Neural cell (in vitro differentiated cells): ENCODE results near the gene PLPPR5. TPM values are rescaled to one million over a fixed set of nuclear protein-coding genes. Genes with fewer than 3 reads are reported as not detected.

Experiments
- H2AFZ ChIP-seq: fragments of 200-600, 300-800 bp; sonication (generic), shearing (Covaris generic); 2 replicates; pipeline ENCODE4 v1.6.0; 2014; ENCODE audit warnings: low read depth, mild to moderate bottlenecking, antibody characterized with exemption, low read length, moderate library complexity
- H3F3A ChIP-seq: fragments of 200-600 bp; shearing (Covaris generic); 2 replicates; pipeline ENCODE4 v1.6.1; 2016; ENCODE audit warnings: mild to moderate bottlenecking, moderate library complexity, mixed read lengths, antibody characterized with exemption, low read length; ENCODE audit not compliant: insufficient read depth, poor library complexity, severe bottlenecking
- H3K27ac ChIP-seq: fragments of 200-600, 300-800 bp; sonication (generic), shearing (Covaris generic); 2 replicates; pipeline ENCODE4 v1.5.1; 2014; ENCODE audit warnings: mild to moderate bottlenecking, low read length, moderate library complexity
- H3K27me3 ChIP-seq: fragments of 300-800, 200-600 bp; sonication (generic), shearing (Covaris generic); 2 replicates; pipeline ENCODE4 v1.6.0; 2014; ENCODE audit warnings: mild to moderate bottlenecking, low read depth, low read length, moderate library complexity; ENCODE audit not compliant: insufficient read depth
- H3K36me3 ChIP-seq: fragments of 300-800, 200-600 bp; sonication (generic), shearing (Covaris generic); 2 replicates; pipeline ENCODE4 v1.5.1; 2014; ENCODE audit warnings: mild to moderate bottlenecking, antibody characterized with exemption, low read length, moderate library complexity; ENCODE audit not compliant: insufficient read depth
- H3K4me2 ChIP-seq: fragments of 300-800, 200-600 bp; sonication (generic), shearing (Covaris generic); 2 replicates; pipeline ENCODE4 v1.6.0; 2014; ENCODE audit warnings: mild to moderate bottlenecking, low read length
- H3K4me3 ChIP-seq: fragments of 300-800, 200-600 bp; sonication (generic), shearing (Covaris generic); 2 replicates; pipeline ENCODE4 v1.5.1; 2014; ENCODE audit warnings: mild to moderate bottlenecking, low read length, moderate library complexity
- H3K79me2 ChIP-seq: fragments of 200-600 bp; shearing (Covaris generic); replicated peaks from 2 replicates; pipeline ENCODE4 v1.6.0; 2014; ENCODE audit warnings: mild to moderate bottlenecking, low read length, moderate library complexity; ENCODE audit not compliant: insufficient read depth
- H3K9ac ChIP-seq: fragments of 300-800, 200-600 bp; sonication (generic), shearing (Covaris generic); 2 replicates; pipeline ENCODE4 v1.6.1; 2016; ENCODE audit warnings: mild to moderate bottlenecking, low read length, mixed read lengths
- H3K9me2 ChIP-seq: fragments of 200-600 bp; shearing (Covaris generic); 2 replicates; pipeline ENCODE4 v1.6.1; 2016; ENCODE audit warnings: mild to moderate bottlenecking, low read length, mixed read lengths; ENCODE audit not compliant: insufficient read depth
- H3K9me3 ChIP-seq: fragments of 200-600, 300-800 bp; sonication (generic), shearing (Covaris generic); 2 replicates; pipeline ENCODE4 v1.6.1; 2016; ENCODE audit warnings: mild to moderate bottlenecking, mixed run types, low read length, moderate library complexity, mixed read lengths
- H4K20me1 ChIP-seq: fragments of 200-600 bp; shearing (Covaris generic); 2 replicates; pipeline ENCODE4 v1.6.1; 2016; ENCODE audit warnings: mild to moderate bottlenecking, mixed run types; ENCODE audit not compliant: insufficient read depth
- EP300 ChIP-seq: fragments of 450-650 bp; conservative IDR thresholded peaks from 2 replicates; pipeline ENCODE4 v1.6.1; 2014; ENCODE audit warnings: antibody characterized with exemption, mild to moderate bottlenecking, moderate library complexity; ENCODE audit not compliant: poor library complexity, severe bottlenecking
- EZH2 ChIP-seq: fragments of 200-600, 300-800 bp; shearing (Covaris generic), sonication (generic); IDR thresholded peaks from 2 replicates; pipeline ENCODE4 v1.6.1; 2014; ENCODE audit warnings: antibody characterized with exemption, low read length, borderline replicate concordance, mild to moderate bottlenecking; ENCODE audit not compliant: insufficient read depth, poor library complexity, severe bottlenecking
- MXI1 ChIP-seq: fragments of 450-650 bp; conservative IDR thresholded peaks from 2 replicates; pipeline ENCODE4 v1.6.1; 2014; ENCODE audit warnings: antibody characterized with exemption, mild to moderate bottlenecking; ENCODE audit not compliant: poor library complexity, severe bottlenecking
- POLR2AphosphoS5 ChIP-seq: IDR thresholded peaks from 2 replicates; pipeline ENCODE4 v1.6.1; 2012
- RAD21 ChIP-seq: fragments of 450-650 bp; conservative IDR thresholded peaks from 2 replicates; pipeline ENCODE4 v1.6.1; 2014; ENCODE audit warnings: antibody characterized with exemption, mild to moderate bottlenecking, moderate library complexity
- SMC3 ChIP-seq: fragments of 450-650 bp; conservative IDR thresholded peaks from 2 replicates; pipeline ENCODE4 v1.6.1; 2014; ENCODE audit warnings: antibody characterized with exemption, mild to moderate bottlenecking, moderate library complexity; ENCODE audit not compliant: poor library complexity
- TAF1 ChIP-seq: IDR thresholded peaks from 2 replicates; pipeline ENCODE4 v1.6.1; 2012; ENCODE audit warnings: low read depth
- polyA plus RNA-seq: library from polyadenylated mRNA; depleted of rRNA; stranded (reverse); fragments of >200 nt; gene quantifications from 2 replicates; pipeline ENCODE4 v1.2.3, GENCODE V29; 2014
- TF ChIP-seq, protein P1 (sequence below): fragments of 450-650 bp; IDR thresholded peaks from 2 replicates; pipeline ENCODE4 v1.5.1; 2014; ENCODE audit warnings: antibody characterized with exemption, mild to moderate bottlenecking, moderate library complexity; ENCODE audit not compliant: poor library complexity, severe bottlenecking
- TF ChIP-seq, protein P2 (sequence below): IDR thresholded peaks from 2 replicates; pipeline ENCODE4 v1.6.1; 2012; ENCODE audit warnings: borderline replicate concordance

Gene PLPPR5
- polyA plus RNA-seq, 1 donor from 2014 or later = 21.9 TPM

- Histone ChIP-seq H3K36me3 (no peaks in the 10 kb centered on the region), H2AFZ (no peak overlapping the region), H3K9me3 (no peaks in the 10 kb centered on the region), H3K4me2 (no peak overlapping the region), H3K4me3 (no peak overlapping the region), H3K79me2 (no peaks in the 10 kb centered on the region), H3K27ac (no peak overlapping the region), H3K9me2 (no peaks in the 10 kb centered on the region), H3K27me3 (no peaks in the 10 kb centered on the region), H3K9ac (no peak overlapping the region), H3F3A (no peaks in the 10 kb centered on the region), H4K20me1 (no peaks in the 10 kb centered on the region)
- no peak for TF ChIP-seq SMC3
Observed at GRCh38 chr1:98988904-98989555, 15.6 kb downstream of the PLPPR5 start.

DNA sequence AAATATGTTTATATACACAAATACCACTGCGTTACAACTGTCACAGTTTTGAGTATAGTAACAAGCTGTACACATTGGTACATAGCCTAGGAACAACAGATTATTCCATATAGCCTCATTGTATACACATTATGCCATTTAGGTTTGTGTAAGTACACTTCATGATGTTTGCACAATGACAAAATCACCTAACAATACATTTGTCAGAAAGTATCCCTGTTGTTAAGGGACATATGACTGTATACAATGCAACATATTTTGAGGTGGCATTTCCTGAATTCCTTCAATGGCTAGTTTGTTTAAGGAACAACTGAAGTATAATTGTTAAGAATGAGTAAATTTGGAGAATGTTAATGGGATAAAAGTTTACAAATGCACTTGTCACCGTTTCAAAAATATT lies 19.0 kb downstream of the PLPPR5 start:
- Histone ChIP-seq H3K4me2 (no peak overlapping the region), H3K9me3 (no peaks in the 10 kb centered on the region), H2AFZ (no peak overlapping the region), H3K4me3 (no peak overlapping the region), H3K27me3 (no peaks in the 10 kb centered on the region), H3K36me3 (no peaks in the 10 kb centered on the region), H3F3A (no peaks in the 10 kb centered on the region), H3K9me2 (no peaks in the 10 kb centered on the region), H3K9ac (no peak overlapping the region), H3K27ac (no peak overlapping the region), H3K79me2 (no peaks in the 10 kb centered on the region), H4K20me1 (no peaks in the 10 kb centered on the region)
- no peak for TF ChIP-seq RAD21
- no peak for TF ChIP-seq POLR2AphosphoS5
- no peak for TF ChIP-seq EP300
- TF ChIP-seq MXI1 = no peak
- TF ChIP-seq SMC3 = no peak
- TF ChIP-seq, protein P1, sequence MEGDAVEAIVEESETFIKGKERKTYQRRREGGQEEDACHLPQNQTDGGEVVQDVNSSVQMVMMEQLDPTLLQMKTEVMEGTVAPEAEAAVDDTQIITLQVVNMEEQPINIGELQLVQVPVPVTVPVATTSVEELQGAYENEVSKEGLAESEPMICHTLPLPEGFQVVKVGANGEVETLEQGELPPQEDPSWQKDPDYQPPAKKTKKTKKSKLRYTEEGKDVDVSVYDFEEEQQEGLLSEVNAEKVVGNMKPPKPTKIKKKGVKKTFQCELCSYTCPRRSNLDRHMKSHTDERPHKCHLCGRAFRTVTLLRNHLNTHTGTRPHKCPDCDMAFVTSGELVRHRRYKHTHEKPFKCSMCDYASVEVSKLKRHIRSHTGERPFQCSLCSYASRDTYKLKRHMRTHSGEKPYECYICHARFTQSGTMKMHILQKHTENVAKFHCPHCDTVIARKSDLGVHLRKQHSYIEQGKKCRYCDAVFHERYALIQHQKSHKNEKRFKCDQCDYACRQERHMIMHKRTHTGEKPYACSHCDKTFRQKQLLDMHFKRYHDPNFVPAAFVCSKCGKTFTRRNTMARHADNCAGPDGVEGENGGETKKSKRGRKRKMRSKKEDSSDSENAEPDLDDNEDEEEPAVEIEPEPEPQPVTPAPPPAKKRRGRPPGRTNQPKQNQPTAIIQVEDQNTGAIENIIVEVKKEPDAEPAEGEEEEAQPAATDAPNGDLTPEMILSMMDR = no peak
- no peak for TF ChIP-seq EZH2
- TF ChIP-seq TAF1 = no peak
- TF ChIP-seq, protein P2, sequence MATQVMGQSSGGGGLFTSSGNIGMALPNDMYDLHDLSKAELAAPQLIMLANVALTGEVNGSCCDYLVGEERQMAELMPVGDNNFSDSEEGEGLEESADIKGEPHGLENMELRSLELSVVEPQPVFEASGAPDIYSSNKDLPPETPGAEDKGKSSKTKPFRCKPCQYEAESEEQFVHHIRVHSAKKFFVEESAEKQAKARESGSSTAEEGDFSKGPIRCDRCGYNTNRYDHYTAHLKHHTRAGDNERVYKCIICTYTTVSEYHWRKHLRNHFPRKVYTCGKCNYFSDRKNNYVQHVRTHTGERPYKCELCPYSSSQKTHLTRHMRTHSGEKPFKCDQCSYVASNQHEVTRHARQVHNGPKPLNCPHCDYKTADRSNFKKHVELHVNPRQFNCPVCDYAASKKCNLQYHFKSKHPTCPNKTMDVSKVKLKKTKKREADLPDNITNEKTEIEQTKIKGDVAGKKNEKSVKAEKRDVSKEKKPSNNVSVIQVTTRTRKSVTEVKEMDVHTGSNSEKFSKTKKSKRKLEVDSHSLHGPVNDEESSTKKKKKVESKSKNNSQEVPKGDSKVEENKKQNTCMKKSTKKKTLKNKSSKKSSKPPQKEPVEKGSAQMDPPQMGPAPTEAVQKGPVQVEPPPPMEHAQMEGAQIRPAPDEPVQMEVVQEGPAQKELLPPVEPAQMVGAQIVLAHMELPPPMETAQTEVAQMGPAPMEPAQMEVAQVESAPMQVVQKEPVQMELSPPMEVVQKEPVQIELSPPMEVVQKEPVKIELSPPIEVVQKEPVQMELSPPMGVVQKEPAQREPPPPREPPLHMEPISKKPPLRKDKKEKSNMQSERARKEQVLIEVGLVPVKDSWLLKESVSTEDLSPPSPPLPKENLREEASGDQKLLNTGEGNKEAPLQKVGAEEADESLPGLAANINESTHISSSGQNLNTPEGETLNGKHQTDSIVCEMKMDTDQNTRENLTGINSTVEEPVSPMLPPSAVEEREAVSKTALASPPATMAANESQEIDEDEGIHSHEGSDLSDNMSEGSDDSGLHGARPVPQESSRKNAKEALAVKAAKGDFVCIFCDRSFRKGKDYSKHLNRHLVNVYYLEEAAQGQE = no peak
